MM.1S (cell line): ENCODE measurements around the gene HLA-DQA1.

ENCODE experiments used
- EZH2phosphoT487 ChIP-seq: fragments of 300-600 bp; sonication (generic); IDR thresholded peaks from 2 replicates; pipeline ENCODE4 v1.6.1; 2018; ENCODE audit warnings: antibody characterized with exemption, low read length
- TF ChIP-seq, protein P1 (sequence below): fragments of 300-600 bp; sonication (generic); IDR thresholded peaks from 2 replicates; pipeline ENCODE4 v1.5.1; 2016; ENCODE audit warnings: antibody characterized with exemption, low read length, mixed read lengths

DNA sequence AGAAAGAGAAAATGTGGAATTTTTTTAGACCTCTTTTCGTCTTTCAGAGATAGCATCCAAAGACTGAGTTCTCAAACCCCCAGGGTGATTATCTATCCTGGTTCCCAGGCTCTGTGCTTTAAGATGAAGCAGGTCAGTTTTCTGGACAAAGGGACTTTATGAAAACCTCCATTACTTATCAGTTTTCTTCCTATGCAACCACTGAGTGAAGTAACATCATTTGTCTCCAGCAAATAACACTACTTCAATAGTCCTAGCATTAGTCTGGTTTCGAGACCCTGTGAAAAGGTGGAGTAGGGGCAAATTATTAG is 29.3 kb upstream of the HLA-DQA1 start:
- TF ChIP-seq EZH2phosphoT487: no peak
- TF ChIP-seq, protein P1, sequence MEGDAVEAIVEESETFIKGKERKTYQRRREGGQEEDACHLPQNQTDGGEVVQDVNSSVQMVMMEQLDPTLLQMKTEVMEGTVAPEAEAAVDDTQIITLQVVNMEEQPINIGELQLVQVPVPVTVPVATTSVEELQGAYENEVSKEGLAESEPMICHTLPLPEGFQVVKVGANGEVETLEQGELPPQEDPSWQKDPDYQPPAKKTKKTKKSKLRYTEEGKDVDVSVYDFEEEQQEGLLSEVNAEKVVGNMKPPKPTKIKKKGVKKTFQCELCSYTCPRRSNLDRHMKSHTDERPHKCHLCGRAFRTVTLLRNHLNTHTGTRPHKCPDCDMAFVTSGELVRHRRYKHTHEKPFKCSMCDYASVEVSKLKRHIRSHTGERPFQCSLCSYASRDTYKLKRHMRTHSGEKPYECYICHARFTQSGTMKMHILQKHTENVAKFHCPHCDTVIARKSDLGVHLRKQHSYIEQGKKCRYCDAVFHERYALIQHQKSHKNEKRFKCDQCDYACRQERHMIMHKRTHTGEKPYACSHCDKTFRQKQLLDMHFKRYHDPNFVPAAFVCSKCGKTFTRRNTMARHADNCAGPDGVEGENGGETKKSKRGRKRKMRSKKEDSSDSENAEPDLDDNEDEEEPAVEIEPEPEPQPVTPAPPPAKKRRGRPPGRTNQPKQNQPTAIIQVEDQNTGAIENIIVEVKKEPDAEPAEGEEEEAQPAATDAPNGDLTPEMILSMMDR: no peak
